SK-N-SH (cell line): ENCODE results near the gene RNF187. TPM values are rescaled to one million over a fixed set of nuclear protein-coding genes. Genes with fewer than 3 reads are reported as not detected.
A peak's percentile ranks its signal among the peaks of the same experiment; 100 is the strongest.

Experiments
- CTCF ChIA-PET: fragments of 300-600, 350-600 bp; formaldehyde crosslinking; extraction: SDS; loops from one replicate; lab custom pipeline; 2021; lab: Yijun Ruan, JAX
- POLR2A ChIA-PET: fragments of 350-600 bp; sonication (Branson Sonifier 250); formaldehyde crosslinking; extraction: SDS; loops from one replicate; lab custom pipeline; 2020; ENCODE audit warnings: antibody characterized with exemption, inconsistent platforms; lab: Yijun Ruan, JAX
- DNase-seq: peaks from one replicate; pipeline ENCODE4 v3.0.0; 2012
- H2AFZ ChIP-seq: fragments of 200-600 bp; sonication (generic); 2 replicates; pipeline ENCODE4 v1.8.1; 2016; ENCODE audit warnings: antibody characterized with exemption, mild to moderate bottlenecking, low read depth
- H3F3A ChIP-seq: fragments of 200-600 bp; sonication (generic); replicated peaks from 2 replicates; pipeline ENCODE3; 2016; ENCODE audit warnings: antibody characterized with exemption, mild to moderate bottlenecking; ENCODE audit not compliant: insufficient read depth
- H3K27ac ChIP-seq, 2 experiments: fragments of 200-500 bp in 1 of 2; fragments of 200-600 bp in 1 of 2; sonication (Bioruptor generic) in 1 of 2; sonication (generic), shearing (Covaris generic) in 1 of 2; 2 replicates each; pipeline versions ENCODE4 v1.5.1 to v1.6.1; 2014 to 2016; ENCODE audit warnings: low read depth in 2 of 2, inconsistent platforms in 1 of 2, low read length in 1 of 2, mild to moderate bottlenecking in 1 of 2, mixed read lengths in 1 of 2
- H3K27me3 ChIP-seq: fragments of 200-600 bp; sonication (generic), shearing (Covaris generic); 2 replicates; pipeline ENCODE4 v1.6.1; 2016; ENCODE audit warnings: mixed run types; ENCODE audit not compliant: insufficient read depth
- H3K36me3 ChIP-seq, 2 experiments: fragments of 200-500 bp in 1 of 2; fragments of 200-600 bp in 1 of 2; sonication (Bioruptor generic) in 1 of 2; sonication (generic) in 1 of 2; replicated peaks in 1 of 2; 2 replicates each; pipeline versions ENCODE3 to v1.5.1; 2014 to 2016; ENCODE audit warnings: low read length in 1 of 2, mild to moderate bottlenecking in 1 of 2; ENCODE audit not compliant: insufficient read depth in 2 of 2, control insufficient read depth in 1 of 2
- H3K4me1 ChIP-seq, 2 experiments: fragments of 200-500 bp in 1 of 2; fragments of 200-600 bp in 1 of 2; sonication (Bioruptor generic) in 1 of 2; sonication (generic), shearing (Covaris generic) in 1 of 2; 2 replicates each; pipeline versions ENCODE4 v1.5.1 to v1.6.1; 2014 to 2016; ENCODE audit warnings: low read depth in 1 of 2, low read length in 1 of 2, mixed run types in 1 of 2; ENCODE audit not compliant: insufficient read depth in 2 of 2, control insufficient read depth in 1 of 2
- H3K4me2 ChIP-seq: fragments of 200-600 bp; sonication (generic), shearing (Covaris generic); 2 replicates; pipeline ENCODE4 v1.6.1; 2017; ENCODE audit warnings: mixed run types
- H3K4me3 ChIP-seq, 2 experiments: fragments of 200-500 bp in 1 of 2; fragments of 200-600 bp in 1 of 2; sonication (Bioruptor generic) in 1 of 2; sonication (generic), shearing (Covaris generic) in 1 of 2; 2 replicates each; pipeline versions ENCODE4 v1.5.1 to v1.8.1; 2014 to 2016; ENCODE audit warnings: low read depth in 2 of 2, inconsistent platforms in 1 of 2, low read length in 1 of 2, mild to moderate bottlenecking in 1 of 2, mixed read lengths in 1 of 2, moderate library complexity in 1 of 2
- H3K79me2 ChIP-seq: fragments of 200-600 bp; sonication (generic); 2 replicates; pipeline ENCODE4 v1.8.1; 2017; ENCODE audit warnings: mild to moderate bottlenecking; ENCODE audit not compliant: insufficient read depth
- H3K9ac ChIP-seq: fragments of 200-600 bp; sonication (generic); 2 replicates; pipeline ENCODE4 v1.6.1; 2017; ENCODE audit warnings: mixed run types
- H3K9me2 ChIP-seq: fragments of 200-600 bp; sonication (generic); 2 replicates; pipeline ENCODE4 v1.6.1; 2017; ENCODE audit warnings: mixed run types
- H3K9me3 ChIP-seq: fragments of 200-600 bp; sonication (generic); 2 replicates; pipeline ENCODE4 v1.6.1; 2017; ENCODE audit warnings: mixed run types, mild to moderate bottlenecking, moderate library complexity
- H4K20me1 ChIP-seq: fragments of 200-600 bp; sonication (generic); 2 replicates; pipeline ENCODE4 v1.6.1; 2017; ENCODE audit warnings: mild to moderate bottlenecking, mixed run types; ENCODE audit not compliant: insufficient read depth
- CHD2 ChIP-seq: fragments of 150-350 bp; IDR thresholded peaks from 2 replicates; pipeline ENCODE4 v1.6.1; 2018; ENCODE audit warnings: low read length; ENCODE audit not compliant: partially characterized antibody
- EP300 ChIP-seq, 2 experiments: IDR thresholded peaks; 2 replicates each; pipeline versions ENCODE4 v1.4.0 to v1.6.1; 2012; ENCODE audit warnings: borderline replicate concordance in 1 of 2, low read depth in 1 of 2, low read length in 1 of 2
- EZH2phosphoT487 ChIP-seq: fragments of 200-600 bp; sonication (generic); IDR thresholded peaks from 2 replicates; pipeline ENCODE4 v1.6.1; 2017; ENCODE audit warnings: low read depth, mixed run types, mild to moderate bottlenecking, antibody characterized with exemption, moderate library complexity, borderline replicate concordance
- FOXJ3 ChIP-seq: sonication (generic); formaldehyde crosslinking; IDR thresholded peaks from 2 replicates; pipeline ENCODE4 v1.5.1; 2020; ENCODE audit warnings: mild to moderate bottlenecking, missing genetic modification reagents
- GATA2 ChIP-seq: sonication (generic); formaldehyde crosslinking; IDR thresholded peaks from 2 replicates; pipeline ENCODE4 v1.5.0; 2020; ENCODE audit warnings: mild to moderate bottlenecking, missing genetic modification reagents
- JUND ChIP-seq: IDR thresholded peaks from 2 replicates; pipeline ENCODE4 v1.4.0; 2012
- MXI1 ChIP-seq: IDR thresholded peaks from 2 replicates; pipeline ENCODE4 v1.6.1; 2012; ENCODE audit warnings: mild to moderate bottlenecking, low read depth, low read length, improper control_type of control experiment
- NFIC ChIP-seq: IDR thresholded peaks from 2 replicates; pipeline ENCODE4 v1.4.0; 2012; ENCODE audit warnings: borderline replicate concordance
- NRF1 ChIP-seq: IDR thresholded peaks from 2 replicates; pipeline ENCODE4 v1.6.1; 2012; ENCODE audit warnings: low read depth, mild to moderate bottlenecking, low read length
- RCOR1 ChIP-seq: fragments of 150-350 bp; IDR thresholded peaks from 2 replicates; pipeline ENCODE4 v1.6.1; 2017; ENCODE audit warnings: antibody characterized with exemption, low read length
- RFX5 ChIP-seq: IDR thresholded peaks from 2 replicates; pipeline ENCODE4 v1.6.1; 2012; ENCODE audit warnings: mild to moderate bottlenecking, improper control_type of control experiment, low read length
- SIN3A ChIP-seq: IDR thresholded peaks from 2 replicates; pipeline ENCODE4 v1.6.1; 2012; ENCODE audit warnings: low read depth, mild to moderate bottlenecking, low read length, moderate library complexity, borderline replicate concordance
- TAF1 ChIP-seq: IDR thresholded peaks from 2 replicates; pipeline ENCODE4 v1.6.1; 2012; ENCODE audit warnings: low read depth, mild to moderate bottlenecking, low read length, moderate library complexity, borderline replicate concordance
- TCF12 ChIP-seq: IDR thresholded peaks from 2 replicates; pipeline ENCODE4 v1.4.0; 2012
- TEAD4 ChIP-seq: IDR thresholded peaks from 2 replicates; pipeline ENCODE4 v1.4.0; 2012; ENCODE audit warnings: mild to moderate bottlenecking, borderline replicate concordance; ENCODE audit not compliant: insufficient read depth
- WGBS: methylation state at CpG from one replicate; pipeline ENCODE4 v1.1.6; 2017; ENCODE audit warnings: low lambda C conversion rate; 5-methylcytosine and 5-hydroxymethylcytosine counted together
- polyA plus RNA-seq, 3 experiments: library from polyadenylated mRNA; depleted of rRNA; stranded (reverse); fragments of >200 nt; gene quantifications; 2 replicates each; pipeline ENCODE4 v1.2.3, GENCODE V29; 2012
- TF ChIP-seq, protein P1 (sequence below): IDR thresholded peaks from 2 replicates; pipeline ENCODE4; 2012
- TF ChIP-seq, protein P2 (sequence below): fragments of 150-350 bp; IDR thresholded peaks from 2 replicates; pipeline ENCODE4 v1.6.1; 2017; ENCODE audit warnings: antibody characterized with exemption, low read length, low read depth, borderline replicate concordance
- TF ChIP-seq, protein P3 (sequence below): IDR thresholded peaks from 2 replicates; pipeline ENCODE4 v1.4.0; 2012; ENCODE audit warnings: low read depth, borderline replicate concordance
- TF ChIP-seq, protein P4 (sequence below): fragments of 200-600 bp; sonication (generic); IDR thresholded peaks from 2 replicates; pipeline ENCODE4 v1.6.1; 2017; ENCODE audit warnings: antibody characterized with exemption, mild to moderate bottlenecking, moderate library complexity
- TF ChIP-seq, protein P5 (sequence below): IDR thresholded peaks from 2 replicates; pipeline ENCODE4 v1.6.1; 2012; ENCODE audit warnings: mild to moderate bottlenecking, low read depth, low read length, moderate library complexity
- TF ChIP-seq, protein P6 (sequence below): fragments of 150-350 bp; IDR thresholded peaks from 2 replicates; pipeline ENCODE4 v1.6.1; 2016; ENCODE audit warnings: mild to moderate bottlenecking, low read depth, low read length

Gene RNF187
- polyA plus RNA-seq, 1 of the 3 experiments (the other 2 are of a cell fraction) = 71.1 TPM

DNA sequence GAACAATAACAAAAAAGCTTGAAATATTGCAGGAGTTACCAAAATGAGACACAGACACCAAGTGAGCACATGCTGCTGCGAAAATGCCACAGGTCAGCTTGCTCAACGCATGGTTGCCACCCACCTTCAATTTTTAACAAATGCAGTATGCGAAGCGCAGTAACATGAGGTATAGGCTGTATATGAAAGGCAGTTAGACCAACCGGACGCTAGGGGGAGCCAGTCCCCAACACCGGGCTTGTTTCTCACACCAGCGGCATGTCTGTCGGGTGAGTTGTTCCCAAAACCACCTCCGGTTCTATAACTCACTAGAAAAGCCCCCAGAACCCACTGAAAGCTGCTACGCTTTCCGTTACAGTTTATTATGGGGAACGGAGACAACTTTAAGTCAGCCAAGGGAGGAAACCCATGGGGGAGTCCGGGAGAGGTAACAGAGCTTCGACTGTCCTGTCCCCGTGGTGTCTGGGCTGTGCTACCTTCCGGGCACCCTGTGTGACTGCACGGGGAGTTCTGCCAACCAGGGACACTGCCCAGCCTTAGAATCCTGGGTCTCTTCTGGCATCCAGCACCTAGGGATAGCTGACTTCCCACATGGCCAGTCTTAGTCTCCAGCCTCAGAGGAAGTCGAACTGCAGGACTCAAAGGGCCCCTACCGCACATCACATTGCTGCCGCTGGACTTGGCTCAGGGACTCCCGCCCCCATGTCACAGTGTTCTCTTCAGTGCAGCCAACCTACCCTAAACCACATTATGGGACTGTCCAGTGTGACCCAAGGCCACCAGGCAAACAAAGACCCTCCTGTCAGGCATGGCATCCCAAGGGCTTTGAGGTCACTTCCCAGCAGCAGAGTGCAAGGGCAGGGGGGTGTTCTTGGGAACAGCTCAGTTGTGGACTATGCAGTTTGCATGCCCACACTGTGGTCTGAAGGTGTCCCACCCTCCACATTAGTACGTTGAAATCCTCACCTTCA is 14.0 kb downstream of the RNF187 start:
- ChIA-PET CTCF (interaction anchor here (0.6 to 3.7 kb wide), 28 partner anchors 8 to 980 kb away, joined by 3 to 55 read pairs (median 4); partner anchors contain the start of gene RNF187), POLR2A (no interaction called here)
- Histone ChIP-seq H3K27me3 (no peaks in the 10 kb centered on the region; the same call in 1 of the 2 replicates), H3K4me3 (peak overlapping the region in 1 of 2 experiments; percentile 24; a peak in 2 of 4 replicates), H3K79me2 (no peaks in the 10 kb centered on the region), H2AFZ (peak overlapping the region; percentile 77), H3F3A (no peaks in the 10 kb centered on the region), H4K20me1 (no peaks in the 10 kb centered on the region), H3K4me2 (0 out of 2 replicates have a peak overlapping the region, but pooled peaks have one; percentile 21), H3K36me3 (peaks cover under 1 to 2% of the 10 kb centered on the region in 2 experiments), H3K9me2 (no peaks in the 10 kb centered on the region), H3K9me3 (no peaks in the 10 kb centered on the region), H3K4me1 (peaks cover 0 to 7% of the 10 kb centered on the region in 2 experiments; a peak in 1 of 4 replicates), H3K9ac (no peak overlapping the region), H3K27ac (no peak overlapping the region)
- WGBS = 17% methylated on average over 18 of the region's 23 CpGs
- DNase-seq = peak; percentile 84
- no peak for TF ChIP-seq JUND
- no peak for TF ChIP-seq SIN3A
- TF ChIP-seq EP300 (IDR thresholded peaks at IDR 0.05; ENCODE audit: borderline replicate concordance in 1 of 2, low read depth in 1 of 2, low read length in 1 of 2) = no peak
- TF ChIP-seq RCOR1 = no peak
- no peak for TF ChIP-seq FOXJ3 (CRISPR knock-in tag)
- TF ChIP-seq, protein P1, sequence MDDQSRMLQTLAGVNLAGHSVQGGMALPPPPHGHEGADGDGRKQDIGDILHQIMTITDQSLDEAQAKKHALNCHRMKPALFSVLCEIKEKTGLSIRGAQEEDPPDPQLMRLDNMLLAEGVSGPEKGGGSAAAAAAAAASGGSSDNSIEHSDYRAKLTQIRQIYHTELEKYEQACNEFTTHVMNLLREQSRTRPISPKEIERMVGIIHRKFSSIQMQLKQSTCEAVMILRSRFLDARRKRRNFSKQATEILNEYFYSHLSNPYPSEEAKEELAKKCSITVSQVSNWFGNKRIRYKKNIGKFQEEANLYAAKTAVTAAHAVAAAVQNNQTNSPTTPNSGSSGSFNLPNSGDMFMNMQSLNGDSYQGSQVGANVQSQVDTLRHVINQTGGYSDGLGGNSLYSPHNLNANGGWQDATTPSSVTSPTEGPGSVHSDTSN = no peak
- TF ChIP-seq, protein P2, sequence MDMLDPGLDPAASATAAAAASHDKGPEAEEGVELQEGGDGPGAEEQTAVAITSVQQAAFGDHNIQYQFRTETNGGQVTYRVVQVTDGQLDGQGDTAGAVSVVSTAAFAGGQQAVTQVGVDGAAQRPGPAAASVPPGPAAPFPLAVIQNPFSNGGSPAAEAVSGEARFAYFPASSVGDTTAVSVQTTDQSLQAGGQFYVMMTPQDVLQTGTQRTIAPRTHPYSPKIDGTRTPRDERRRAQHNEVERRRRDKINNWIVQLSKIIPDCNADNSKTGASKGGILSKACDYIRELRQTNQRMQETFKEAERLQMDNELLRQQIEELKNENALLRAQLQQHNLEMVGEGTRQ = no peak
- no peak for TF ChIP-seq NRF1
- no peak for TF ChIP-seq TEAD4
- TF ChIP-seq, protein P3, sequence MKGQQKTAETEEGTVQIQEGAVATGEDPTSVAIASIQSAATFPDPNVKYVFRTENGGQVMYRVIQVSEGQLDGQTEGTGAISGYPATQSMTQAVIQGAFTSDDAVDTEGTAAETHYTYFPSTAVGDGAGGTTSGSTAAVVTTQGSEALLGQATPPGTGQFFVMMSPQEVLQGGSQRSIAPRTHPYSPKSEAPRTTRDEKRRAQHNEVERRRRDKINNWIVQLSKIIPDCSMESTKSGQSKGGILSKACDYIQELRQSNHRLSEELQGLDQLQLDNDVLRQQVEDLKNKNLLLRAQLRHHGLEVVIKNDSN = no peak
- TF ChIP-seq, protein P4, sequence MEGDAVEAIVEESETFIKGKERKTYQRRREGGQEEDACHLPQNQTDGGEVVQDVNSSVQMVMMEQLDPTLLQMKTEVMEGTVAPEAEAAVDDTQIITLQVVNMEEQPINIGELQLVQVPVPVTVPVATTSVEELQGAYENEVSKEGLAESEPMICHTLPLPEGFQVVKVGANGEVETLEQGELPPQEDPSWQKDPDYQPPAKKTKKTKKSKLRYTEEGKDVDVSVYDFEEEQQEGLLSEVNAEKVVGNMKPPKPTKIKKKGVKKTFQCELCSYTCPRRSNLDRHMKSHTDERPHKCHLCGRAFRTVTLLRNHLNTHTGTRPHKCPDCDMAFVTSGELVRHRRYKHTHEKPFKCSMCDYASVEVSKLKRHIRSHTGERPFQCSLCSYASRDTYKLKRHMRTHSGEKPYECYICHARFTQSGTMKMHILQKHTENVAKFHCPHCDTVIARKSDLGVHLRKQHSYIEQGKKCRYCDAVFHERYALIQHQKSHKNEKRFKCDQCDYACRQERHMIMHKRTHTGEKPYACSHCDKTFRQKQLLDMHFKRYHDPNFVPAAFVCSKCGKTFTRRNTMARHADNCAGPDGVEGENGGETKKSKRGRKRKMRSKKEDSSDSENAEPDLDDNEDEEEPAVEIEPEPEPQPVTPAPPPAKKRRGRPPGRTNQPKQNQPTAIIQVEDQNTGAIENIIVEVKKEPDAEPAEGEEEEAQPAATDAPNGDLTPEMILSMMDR = peak; percentile 94
- no peak for TF ChIP-seq TCF12
- TF ChIP-seq, protein P5, sequence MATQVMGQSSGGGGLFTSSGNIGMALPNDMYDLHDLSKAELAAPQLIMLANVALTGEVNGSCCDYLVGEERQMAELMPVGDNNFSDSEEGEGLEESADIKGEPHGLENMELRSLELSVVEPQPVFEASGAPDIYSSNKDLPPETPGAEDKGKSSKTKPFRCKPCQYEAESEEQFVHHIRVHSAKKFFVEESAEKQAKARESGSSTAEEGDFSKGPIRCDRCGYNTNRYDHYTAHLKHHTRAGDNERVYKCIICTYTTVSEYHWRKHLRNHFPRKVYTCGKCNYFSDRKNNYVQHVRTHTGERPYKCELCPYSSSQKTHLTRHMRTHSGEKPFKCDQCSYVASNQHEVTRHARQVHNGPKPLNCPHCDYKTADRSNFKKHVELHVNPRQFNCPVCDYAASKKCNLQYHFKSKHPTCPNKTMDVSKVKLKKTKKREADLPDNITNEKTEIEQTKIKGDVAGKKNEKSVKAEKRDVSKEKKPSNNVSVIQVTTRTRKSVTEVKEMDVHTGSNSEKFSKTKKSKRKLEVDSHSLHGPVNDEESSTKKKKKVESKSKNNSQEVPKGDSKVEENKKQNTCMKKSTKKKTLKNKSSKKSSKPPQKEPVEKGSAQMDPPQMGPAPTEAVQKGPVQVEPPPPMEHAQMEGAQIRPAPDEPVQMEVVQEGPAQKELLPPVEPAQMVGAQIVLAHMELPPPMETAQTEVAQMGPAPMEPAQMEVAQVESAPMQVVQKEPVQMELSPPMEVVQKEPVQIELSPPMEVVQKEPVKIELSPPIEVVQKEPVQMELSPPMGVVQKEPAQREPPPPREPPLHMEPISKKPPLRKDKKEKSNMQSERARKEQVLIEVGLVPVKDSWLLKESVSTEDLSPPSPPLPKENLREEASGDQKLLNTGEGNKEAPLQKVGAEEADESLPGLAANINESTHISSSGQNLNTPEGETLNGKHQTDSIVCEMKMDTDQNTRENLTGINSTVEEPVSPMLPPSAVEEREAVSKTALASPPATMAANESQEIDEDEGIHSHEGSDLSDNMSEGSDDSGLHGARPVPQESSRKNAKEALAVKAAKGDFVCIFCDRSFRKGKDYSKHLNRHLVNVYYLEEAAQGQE = no peak
- no peak for TF ChIP-seq TAF1
- TF ChIP-seq GATA2 (CRISPR knock-in tag) = no peak
- peak; percentile 21 for TF ChIP-seq CHD2
- TF ChIP-seq, protein P6, sequence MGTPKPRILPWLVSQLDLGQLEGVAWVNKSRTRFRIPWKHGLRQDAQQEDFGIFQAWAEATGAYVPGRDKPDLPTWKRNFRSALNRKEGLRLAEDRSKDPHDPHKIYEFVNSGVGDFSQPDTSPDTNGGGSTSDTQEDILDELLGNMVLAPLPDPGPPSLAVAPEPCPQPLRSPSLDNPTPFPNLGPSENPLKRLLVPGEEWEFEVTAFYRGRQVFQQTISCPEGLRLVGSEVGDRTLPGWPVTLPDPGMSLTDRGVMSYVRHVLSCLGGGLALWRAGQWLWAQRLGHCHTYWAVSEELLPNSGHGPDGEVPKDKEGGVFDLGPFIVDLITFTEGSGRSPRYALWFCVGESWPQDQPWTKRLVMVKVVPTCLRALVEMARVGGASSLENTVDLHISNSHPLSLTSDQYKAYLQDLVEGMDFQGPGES = 0 out of 2 replicates have a peak, but pooled peaks have one; percentile 3
- peak; percentile 54; the same call in 1 of the 2 replicates for TF ChIP-seq MXI1
- no peak for TF ChIP-seq EZH2phosphoT487
- no peak for TF ChIP-seq RFX5
- no peak for TF ChIP-seq NFIC
